BE2C (cell line): ENCODE data around the gene AP2A1.

Experiments used
- DNase-seq: peaks from one replicate; pipeline ENCODE4 v3.0.0-alpha.2; 2020
- H3K27me3 ChIP-seq: fragments of 250-450 bp; sonication (Bioruptor Pico); 2 replicates; pipeline ENCODE4 v1.5.1; 2020; ENCODE audit warnings: mild to moderate bottlenecking
- H3K36me3 ChIP-seq: fragments of 250-450 bp; sonication (Bioruptor Pico); 2 replicates; pipeline ENCODE4 v1.5.1; 2020; ENCODE audit warnings: mild to moderate bottlenecking
- H3K4me1 ChIP-seq: fragments of 250-450 bp; sonication (Bioruptor Pico); 2 replicates; pipeline ENCODE4 v1.5.1; 2020
- H3K4me3 ChIP-seq: 2 replicates; pipeline ENCODE4 v1.5.1; 2011; ENCODE audit warnings: low read depth, low read length
- H3K9me3 ChIP-seq: fragments of 250-450 bp; sonication (Bioruptor Pico); 2 replicates; pipeline ENCODE4 v1.5.1; 2020
- TF ChIP-seq, protein P1 (sequence below): IDR thresholded peaks from 2 replicates; pipeline ENCODE4 v1.5.1; 2012; ENCODE audit warnings: mild to moderate bottlenecking, low read depth, low read length

AP2A1 gene

GRCh38 chr19:49749055-49749716 is 17.6 kb upstream of the AP2A1 start:
- TF ChIP-seq, protein P1, sequence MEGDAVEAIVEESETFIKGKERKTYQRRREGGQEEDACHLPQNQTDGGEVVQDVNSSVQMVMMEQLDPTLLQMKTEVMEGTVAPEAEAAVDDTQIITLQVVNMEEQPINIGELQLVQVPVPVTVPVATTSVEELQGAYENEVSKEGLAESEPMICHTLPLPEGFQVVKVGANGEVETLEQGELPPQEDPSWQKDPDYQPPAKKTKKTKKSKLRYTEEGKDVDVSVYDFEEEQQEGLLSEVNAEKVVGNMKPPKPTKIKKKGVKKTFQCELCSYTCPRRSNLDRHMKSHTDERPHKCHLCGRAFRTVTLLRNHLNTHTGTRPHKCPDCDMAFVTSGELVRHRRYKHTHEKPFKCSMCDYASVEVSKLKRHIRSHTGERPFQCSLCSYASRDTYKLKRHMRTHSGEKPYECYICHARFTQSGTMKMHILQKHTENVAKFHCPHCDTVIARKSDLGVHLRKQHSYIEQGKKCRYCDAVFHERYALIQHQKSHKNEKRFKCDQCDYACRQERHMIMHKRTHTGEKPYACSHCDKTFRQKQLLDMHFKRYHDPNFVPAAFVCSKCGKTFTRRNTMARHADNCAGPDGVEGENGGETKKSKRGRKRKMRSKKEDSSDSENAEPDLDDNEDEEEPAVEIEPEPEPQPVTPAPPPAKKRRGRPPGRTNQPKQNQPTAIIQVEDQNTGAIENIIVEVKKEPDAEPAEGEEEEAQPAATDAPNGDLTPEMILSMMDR: no peak
- H3K36me3 ChIP-seq: no peaks in the 10 kb centered on the region
- H3K4me1 ChIP-seq: no peaks in the 10 kb centered on the region
- no peak overlapping the region for H3K4me3 ChIP-seq
- no peaks in the 10 kb centered on the region for H3K27me3 ChIP-seq
- DNase-seq: no peak
- H3K9me3 ChIP-seq: no peaks in the 10 kb centered on the region; the same call in none of the 2 replicates

GRCh38 chr19:49749771-49750170 is 17.0 kb upstream of the AP2A1 start:
- TF ChIP-seq, protein P1: no peak
- no peaks in the 10 kb centered on the region for H3K36me3 ChIP-seq
- H3K9me3 ChIP-seq: no peaks in the 10 kb centered on the region; the same call in none of the 2 replicates
- no peaks in the 10 kb centered on the region for H3K27me3 ChIP-seq
- no peaks in the 10 kb centered on the region for H3K4me1 ChIP-seq
- DNase-seq: no peak
- H3K4me3 ChIP-seq: no peak overlapping the region

DNA sequence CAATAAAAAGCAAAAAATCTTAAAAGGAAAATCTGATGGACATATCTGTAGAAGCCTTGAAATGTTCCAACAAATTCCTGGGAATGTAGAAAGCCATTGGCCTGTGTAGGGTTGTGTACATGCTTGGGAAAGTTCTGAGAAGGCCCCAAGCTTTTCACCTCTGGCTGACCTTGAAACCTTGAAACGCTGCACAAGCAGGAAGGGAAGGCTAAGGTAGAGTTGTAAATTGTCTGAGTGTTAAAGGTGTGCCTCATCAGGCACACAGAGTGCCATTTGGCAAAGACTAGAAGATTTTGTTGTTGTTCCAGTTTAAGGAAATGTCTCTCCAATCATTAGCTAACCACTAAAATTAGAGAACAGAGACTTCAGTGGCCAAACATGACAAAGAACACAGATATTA is 14.1 kb upstream of the AP2A1 start:
- no peak for DNase-seq
- no peaks in the 10 kb centered on the region for H3K27me3 ChIP-seq
- TF ChIP-seq, protein P1: no peak
- H3K9me3 ChIP-seq: no peaks in the 10 kb centered on the region; the same call in 1 of the 2 replicates
- no peaks in the 10 kb centered on the region for H3K36me3 ChIP-seq
- H3K4me3 ChIP-seq: no peak overlapping the region
- H3K4me1 ChIP-seq: no peaks in the 10 kb centered on the region

DNA sequence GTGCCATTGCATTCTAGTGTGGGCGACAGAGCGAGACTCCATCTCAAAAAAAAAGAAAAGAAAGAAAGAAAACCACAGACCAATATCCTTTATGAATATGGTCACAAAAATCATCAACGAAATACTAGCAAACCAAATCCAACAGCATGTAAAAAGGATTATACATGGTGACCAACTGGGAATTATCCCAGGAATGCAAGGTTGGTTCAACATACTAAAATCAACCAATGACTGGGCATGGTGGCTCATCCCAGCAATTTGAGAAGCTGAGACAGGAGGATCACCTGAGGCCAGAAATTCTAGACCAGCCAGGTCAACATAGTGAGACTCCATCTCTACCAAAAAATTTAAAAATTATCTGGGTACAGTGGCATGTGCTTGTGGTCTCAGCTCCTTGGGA is 10.8 kb upstream of the AP2A1 start:
- DNase-seq: no peak
- Histone ChIP-seq H3K9me3 (no peaks in the 10 kb centered on the region; the same call in 1 of the 2 replicates), H3K27me3 (no peaks in the 10 kb centered on the region), H3K4me1 (no peaks in the 10 kb centered on the region), H3K4me3 (no peak overlapping the region), H3K36me3 (no peaks in the 10 kb centered on the region)
- TF ChIP-seq, protein P1: no peak

GRCh38 chr19:49758292-49758691 is 8.5 kb upstream of the AP2A1 start:
- TF ChIP-seq, protein P1: no peak

DNA sequence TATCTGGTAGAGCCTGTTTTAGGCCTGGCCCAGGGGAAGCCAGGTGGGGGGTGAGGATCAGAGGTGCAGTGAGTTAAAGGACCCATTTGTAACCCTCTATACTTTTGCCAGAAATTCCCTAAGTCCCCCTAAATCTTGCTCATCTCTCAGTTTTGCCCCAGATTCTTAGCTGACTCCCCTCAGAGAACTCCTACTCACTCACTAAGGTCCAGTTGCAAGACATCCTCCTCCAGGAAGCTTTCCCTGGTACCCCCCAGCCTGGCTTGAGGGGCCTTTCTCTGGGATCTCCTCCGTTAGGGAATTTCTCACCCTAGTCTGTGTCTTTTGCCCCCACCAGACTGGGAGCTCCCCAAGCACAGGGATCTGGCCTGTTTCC is 5.6 kb upstream of the AP2A1 start:
- Histone ChIP-seq H3K27me3 (no peaks in the 10 kb centered on the region), H3K4me1 (no peaks in the 10 kb centered on the region), H3K9me3 (no peaks in the 10 kb centered on the region), H3K4me3 (no peak overlapping the region), H3K36me3 (no peaks in the 10 kb centered on the region)
- DNase-seq: no peak
- TF ChIP-seq, protein P1: no peak

More at GRCh38 chr19:49758292-49758691, 8.5 kb upstream of the AP2A1 start:
- DNase-seq: no peak
- no peak overlapping the region for H3K4me3 ChIP-seq
- no peaks in the 10 kb centered on the region for H3K27me3 ChIP-seq
- H3K9me3 ChIP-seq: no peaks in the 10 kb centered on the region
- H3K4me1 ChIP-seq: no peaks in the 10 kb centered on the region
- H3K36me3 ChIP-seq: no peaks in the 10 kb centered on the region
